ENCODE data around the gene EMC7. TPM values are rescaled to one million over a fixed set of nuclear protein-coding genes. Genes with fewer than 3 reads are reported as not detected.

EMC7 gene
- total and polyA plus RNA-seq, 2 of the 13 experiments (the other 11 are each of a cell fraction or from before 2014, with no cell fraction given): 46.8 to 113 TPM

- no peaks in the 10 kb centered on the region for H3K9me3 ChIP-seq (ENCODE audit: low read length)
- ATAC-seq: no peak
- DNase-seq (ENCODE audit: low spot score): no peak
- no peak overlapping the region for H3K4me2 ChIP-seq (ENCODE audit: low read depth, low read length)
- no peak overlapping the region for H3K4me3 ChIP-seq (replicated peaks in 1 of 3; ENCODE audit: insufficient read depth in 1 of 3, low read depth in 2 of 3, low read length in 3 of 3)
- POLR2A ChIA-PET: no interaction called here
- H3K4me1 ChIP-seq (ENCODE audit: insufficient read depth, low read length): no peaks in the 10 kb centered on the region
- FAIRE-seq: no peak
- no peak for TF ChIP-seq SP140L (CRISPR knock-in tag; IDR thresholded peaks at IDR 0.05; ENCODE audit: borderline replicate concordance)
- no peak for TF ChIP-seq HNRNPLL (IDR thresholded peaks at IDR 0.05; ENCODE audit: low read depth, low read length, poor library complexity, severe bottlenecking)
- TF ChIP-seq DNMT1 (CRISPR knock-in tag; IDR thresholded peaks at IDR 0.05): no peak
- TF ChIP-seq HBP1 (CRISPR knock-in tag; IDR thresholded peaks at IDR 0.05; ENCODE audit: low read depth): no peak
- TF ChIP-seq ZNF496 (CRISPR knock-in tag; IDR thresholded peaks at IDR 0.05; ENCODE audit: insufficient replicate concordance): no peak
- no peak for TF ChIP-seq RAD21 (CRISPR knock-in tag; IDR thresholded peaks at IDR 0.05)
- TF ChIP-seq MYPOP (CRISPR knock-in tag; IDR thresholded peaks at IDR 0.05): no peak
- no peak for TF ChIP-seq PLSCR1 (CRISPR knock-in tag; IDR thresholded peaks at IDR 0.05; ENCODE audit: borderline replicate concordance)
- no peak for TF ChIP-seq FOXK2 (IDR thresholded peaks at IDR 0.05)
- no peak for TF ChIP-seq KDM6A (CRISPR knock-in tag; IDR thresholded peaks at IDR 0.05; ENCODE audit: low read depth)
- no peak for TF ChIP-seq TFDP2 (CRISPR knock-in tag; IDR thresholded peaks at IDR 0.05)
- no peak for TF ChIP-seq ZHX1 (CRISPR knock-in tag; IDR thresholded peaks at IDR 0.05; ENCODE audit: low read depth)
- no peak for TF ChIP-seq ATRX (CRISPR knock-in tag; IDR thresholded peaks at IDR 0.05; ENCODE audit: borderline replicate concordance)
- in situ Hi-C loops (cut with HindIII; ENCODE audit: extremely low pct_ligation_motif_present, low pct_unique_long_range_greater_than_20kb) (no loop called here), intact Hi-C loops (cut with micrococcal nuclease; ENCODE audit: unreplicated experiment) (no loop called here)
- H3K79me2 ChIP-seq (ENCODE audit: insufficient read depth, low read length): no peaks in the 10 kb centered on the region
- H3K27ac ChIP-seq (ENCODE audit: extremely low read length, insufficient read depth, low read length): no peak overlapping the region
- H3K27me3 ChIP-seq (ENCODE audit: control insufficient read depth in 1 of 2, insufficient read depth in 2 of 2, low read length in 2 of 2): no peaks in the 10 kb centered on the region
- no TSS peak for BruUV-seq (replicated peaks)
- no peaks in the 10 kb centered on the region for H4K20me1 ChIP-seq (ENCODE audit: insufficient read depth, low read length)
- no peak overlapping the region for H2AFZ ChIP-seq (ENCODE audit: low read length)
- CTCF ChIA-PET (ENCODE audit: low intra/inter-chr PET ratio, low total read pairs): no interaction called here
- WGBS (ENCODE audit: low lambda C conversion rate): 92% methylated on average over 4 of the region's 4 CpGs
- H3K36me3 ChIP-seq (replicated peaks in 1 of 2; ENCODE audit: control insufficient read depth in 1 of 2, insufficient read depth in 2 of 2, low read length in 2 of 2): peaks cover 0 to 4% of the 10 kb centered on the region in 2 experiments; a peak in 4 of 5 replicates
- no peak overlapping the region for H3K9ac ChIP-seq (ENCODE audit: insufficient read depth, low read depth, low read length)
Observed at GRCh38 chr15:34079904-34080303, 21.8 kb downstream of the EMC7 start.

Measured in HepG2 (cell line).